Lung (tissue), 12 donors: ENCODE results near the gene KIF2C. TPM values are rescaled to one million over a fixed set of nuclear protein-coding genes. Genes with fewer than 3 reads are reported as not detected.
"Not testable (repeated sequence)": the region's sequence is repeated elsewhere in the genome, so short reads cannot be mapped to it uniquely, and the experiment has no call there.

Experiments
- ATAC-seq: fragments of 200-7000 bp; cut with Tn5 transposase; one replicate; pipeline ENCODE4 v1.9.1; 2020; ENCODE audit warnings: moderate number of reproducible peaks; ENCODE audit not compliant: insufficient read depth, low FRiP score
- DNase-seq, 3 donors: peaks; one replicate each; pipeline ENCODE4 v3.0.0-alpha.2; 2013 to 2017
- H3K27ac ChIP-seq, 2 donors: one replicate each; pipeline ENCODE4 v1.5.1; 2013; ENCODE audit warnings: mild to moderate bottlenecking in 2 of 2, moderate library complexity in 2 of 2, control low read depth in 1 of 2, inconsistent platforms in 1 of 2, low read depth in 1 of 2, low read length in 1 of 2
- H3K27me3 ChIP-seq, 3 donors: one replicate each; pipeline ENCODE4 v1.5.1; 2013; ENCODE audit warnings: low read length in 2 of 3; ENCODE audit not compliant: control insufficient read depth in 3 of 3, insufficient read depth in 3 of 3
- H3K36me3 ChIP-seq, 4 donors: one replicate each; pipeline ENCODE4 v1.5.1; 2013; ENCODE audit warnings: low read length in 4 of 4, mild to moderate bottlenecking in 1 of 4, moderate library complexity in 1 of 4; ENCODE audit not compliant: control insufficient read depth in 4 of 4, insufficient read depth in 4 of 4
- H3K4me1 ChIP-seq, 5 donors: one replicate each; pipeline ENCODE4 v1.5.1; 2013; ENCODE audit warnings: low read length in 5 of 5, mild to moderate bottlenecking in 2 of 5, moderate library complexity in 1 of 5; ENCODE audit not compliant: control insufficient read depth in 5 of 5, insufficient read depth in 5 of 5
- H3K4me3 ChIP-seq: one replicate; pipeline ENCODE4 v1.5.1; 2013; ENCODE audit warnings: mild to moderate bottlenecking, control low read depth, moderate library complexity
- H3K9ac ChIP-seq, 2 donors: one replicate each; pipeline ENCODE4 v1.5.1; 2013; ENCODE audit warnings: low read length in 2 of 2, control low read depth in 1 of 2; ENCODE audit not compliant: insufficient read depth in 1 of 2
- H3K9me3 ChIP-seq, 4 donors: one replicate each; pipeline ENCODE4 v1.5.1; 2013; ENCODE audit warnings: low read length in 3 of 4, mild to moderate bottlenecking in 1 of 4, moderate library complexity in 1 of 4; ENCODE audit not compliant: control insufficient read depth in 4 of 4, insufficient read depth in 3 of 4
- CTCF ChIP-seq: IDR thresholded peaks from 2 replicates; pipeline ENCODE4 v1.5.1; 2012; ENCODE audit warnings: mild to moderate bottlenecking; ENCODE audit errors: control extremely low read depth, extremely low read depth
- WGBS, 2 donors: extraction: QIAGEN DNeasy Blood & Tissue Kit; methylation state at CpG; one replicate each; pipeline ENCODE4 v1.1.7; 2013; 5-methylcytosine and 5-hydroxymethylcytosine counted together
- polyA plus RNA-seq, 2 donors: library from polyadenylated mRNA; stranded (reverse); fragments of 200-250 nt; gene quantifications; one replicate each; pipeline ENCODE4 v1.2.1, GENCODE V29; 2013
- total RNA-seq, 2 donors: library from RNA; depleted of rRNA in 1 of 2; stranded (reverse); fragments of >200 nt in 1 of 2; gene quantifications; one replicate each; pipeline ENCODE4 v1.2.1, GENCODE V29; 2014 to 2021
- donor health status: control.
- donor health status: control.
- donor health status: Bipolar disorder and iron deficiency.
- donor health status: healthy.
- donor health status: DM: yes; HTN: yes; CAD: no.

KIF2C gene
- total and polyA plus RNA-seq, 4 donors = 1.5 to 3.5 (median 2.1) TPM

GRCh38 chr1:44698138-44698537 lies 41.5 kb upstream of the KIF2C start:
- no peaks in the 10 kb centered on the region for H3K36me3 ChIP-seq
- WGBS, 2 donors = 53 to 90% methylated on average over 3 of the region's 3 CpGs
- H3K27ac ChIP-seq = no peak overlapping the region
- TF ChIP-seq CTCF = no peak
- peaks cover 0 to 4% (median 0%) of the 10 kb centered on the region in 5 donors for H3K4me1 ChIP-seq
- peaks cover 0 to 2% (median 0%) of the 10 kb centered on the region in 4 donors for H3K9me3 ChIP-seq
- H3K9ac ChIP-seq = no peak overlapping the region
- no peak for DNase-seq
- no peak overlapping the region for H3K4me3 ChIP-seq
- no peaks in the 10 kb centered on the region for H3K27me3 ChIP-seq
- ATAC-seq = no peak

DNA sequence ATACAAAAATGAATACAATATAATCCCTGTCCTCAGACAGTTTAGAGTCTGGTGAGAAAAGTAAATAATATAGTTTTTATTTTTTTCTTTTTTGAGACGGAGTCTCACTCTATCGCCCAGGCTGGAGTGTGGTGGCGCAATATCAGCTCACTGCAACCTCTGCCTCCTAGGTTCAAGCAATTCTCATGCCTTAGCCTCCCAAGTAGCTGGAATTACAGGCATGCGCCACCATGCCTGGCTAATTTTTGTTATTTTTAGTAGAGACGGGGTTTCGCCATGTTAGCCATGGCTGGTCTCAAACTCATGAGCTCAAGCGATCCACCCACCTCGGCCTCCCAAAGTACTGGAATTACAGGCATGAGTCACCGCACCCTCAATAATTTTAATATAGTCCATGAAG lies 40.3 kb upstream of the KIF2C start:
- H3K4me1 ChIP-seq, H3K27me3 ChIP-seq, H3K4me3 ChIP-seq, H3K9me3 ChIP-seq, H3K36me3 ChIP-seq, H3K27ac ChIP-seq, H3K9ac ChIP-seq, ATAC-seq, DNase-seq: not testable (repeated sequence)
- 90 to 94% methylated on average over 9 of the region's 9 CpGs for WGBS, 2 donors

DNA sequence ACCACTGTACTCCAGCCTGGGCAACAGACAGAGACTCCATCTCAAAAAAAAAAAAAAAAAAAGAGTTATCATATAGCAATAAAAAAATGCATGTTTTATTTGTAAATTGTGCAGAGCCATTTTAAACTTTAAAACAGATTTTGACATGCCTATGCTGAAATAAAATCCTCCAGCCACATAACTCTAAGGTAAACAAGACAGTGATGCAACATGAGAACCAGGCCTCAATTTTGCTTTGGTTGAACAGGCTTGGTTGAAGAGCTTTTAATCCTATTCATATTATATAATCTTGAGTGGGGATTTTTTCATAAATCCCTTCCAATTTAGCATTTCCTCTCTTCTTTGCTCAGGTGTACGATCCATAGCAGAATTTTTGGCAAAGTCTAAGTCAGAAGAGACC lies 39.1 kb upstream of the KIF2C start:
- Histone ChIP-seq H3K36me3 (no peaks in the 10 kb centered on the region), H3K27me3 (no peaks in the 10 kb centered on the region), H3K4me1 (peaks cover 0 to 4% (median 0%) of the 10 kb centered on the region in 5 donors), H3K4me3 (no peak overlapping the region), H3K9me3 (peaks cover 0 to 3% (median 0%) of the 10 kb centered on the region in 4 donors), H3K9ac (no peak overlapping the region), H3K27ac (no peak overlapping the region)
- ATAC-seq = no peak
- no peak for TF ChIP-seq CTCF
- DNase-seq = peak in 1 of 3 donors; percentile 37
- 61 to 64% methylated on average over 1 of the region's 1 CpG for WGBS, 2 donors

DNA sequence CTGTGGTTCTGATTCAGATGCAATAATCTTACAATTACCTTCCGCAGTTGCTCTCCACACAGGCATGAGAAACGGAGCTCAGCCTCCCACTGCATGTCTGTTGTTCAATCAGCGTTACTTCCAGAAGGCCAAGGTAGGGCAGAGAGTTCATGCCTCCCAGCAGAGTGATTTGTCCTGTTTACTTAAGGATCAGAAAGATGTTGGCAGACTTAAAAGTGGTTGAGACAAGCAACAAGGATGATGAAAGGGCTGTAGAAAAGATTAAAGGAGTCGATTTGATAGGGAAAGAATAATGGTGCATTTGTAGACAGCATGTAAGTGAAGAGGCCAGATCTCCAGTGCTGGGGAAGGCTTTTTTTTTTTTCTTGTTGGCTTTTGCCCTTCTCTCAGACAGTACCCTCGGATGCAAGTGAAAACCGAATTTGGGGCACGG lies 38.5 kb upstream of the KIF2C start:
- H3K9ac ChIP-seq = no peak overlapping the region
- no peak for ATAC-seq
- H3K9me3 ChIP-seq = peaks cover 0 to 3% (median 0%) of the 10 kb centered on the region in 4 donors
- no peak for TF ChIP-seq CTCF
- H3K4me3 ChIP-seq = no peak overlapping the region
- H3K27ac ChIP-seq = no peak overlapping the region
- H3K4me1 ChIP-seq = peaks cover 0 to 4% (median 0%) of the 10 kb centered on the region in 5 donors
- no peak for DNase-seq
- no peaks in the 10 kb centered on the region for H3K36me3 ChIP-seq
- 70 to 81% methylated on average over 7 of the region's 7 CpGs for WGBS, 2 donors
- H3K27me3 ChIP-seq = no peaks in the 10 kb centered on the region
